Brain microvascular endothelial cell (primary cell): ENCODE measurements around the gene OPALIN.

Experiments
- DNase-seq: peaks from one replicate; pipeline ENCODE4 v3.0.0-alpha.2; 2020
- H3K27ac ChIP-seq: fragments of 250-450 bp; sonication (Bioruptor Pico); 2 replicates; pipeline ENCODE4 v1.5.1; 2020; ENCODE audit warnings: mild to moderate bottlenecking, moderate library complexity
- H3K27me3 ChIP-seq: fragments of 250-450 bp; sonication (Bioruptor Pico); replicated peaks from 2 replicates; pipeline ENCODE4 v1.5.1; 2020; ENCODE audit warnings: mild to moderate bottlenecking
- H3K36me3 ChIP-seq: fragments of 250-450 bp; sonication (Bioruptor Pico); replicated peaks from 2 replicates; pipeline ENCODE4 v1.5.1; 2020; ENCODE audit warnings: mild to moderate bottlenecking
- H3K4me3 ChIP-seq: 2 replicates; pipeline ENCODE4 v1.5.1; 2011; ENCODE audit warnings: low read depth, mild to moderate bottlenecking, control low read depth, low read length, moderate library complexity
- in situ Hi-C: cut with HindIII; loops from 2 replicates; pipeline ENCODE4 v1.10.0; 2017; ENCODE audit warnings: low sequenced_read_pairs, low pct_ligation_motif_present
- TF ChIP-seq, protein P1 (sequence below): IDR thresholded peaks from 2 replicates; pipeline ENCODE4 v1.5.1; 2011; ENCODE audit warnings: low read depth, mild to moderate bottlenecking, moderate library complexity, low read length, control low read depth, inconsistent platforms; ENCODE audit errors: missing control alignments

OPALIN gene, protein sequence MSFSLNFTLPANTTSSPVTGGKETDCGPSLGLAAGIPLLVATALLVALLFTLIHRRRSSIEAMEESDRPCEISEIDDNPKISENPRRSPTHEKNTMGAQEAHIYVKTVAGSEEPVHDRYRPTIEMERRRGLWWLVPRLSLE

DNA sequence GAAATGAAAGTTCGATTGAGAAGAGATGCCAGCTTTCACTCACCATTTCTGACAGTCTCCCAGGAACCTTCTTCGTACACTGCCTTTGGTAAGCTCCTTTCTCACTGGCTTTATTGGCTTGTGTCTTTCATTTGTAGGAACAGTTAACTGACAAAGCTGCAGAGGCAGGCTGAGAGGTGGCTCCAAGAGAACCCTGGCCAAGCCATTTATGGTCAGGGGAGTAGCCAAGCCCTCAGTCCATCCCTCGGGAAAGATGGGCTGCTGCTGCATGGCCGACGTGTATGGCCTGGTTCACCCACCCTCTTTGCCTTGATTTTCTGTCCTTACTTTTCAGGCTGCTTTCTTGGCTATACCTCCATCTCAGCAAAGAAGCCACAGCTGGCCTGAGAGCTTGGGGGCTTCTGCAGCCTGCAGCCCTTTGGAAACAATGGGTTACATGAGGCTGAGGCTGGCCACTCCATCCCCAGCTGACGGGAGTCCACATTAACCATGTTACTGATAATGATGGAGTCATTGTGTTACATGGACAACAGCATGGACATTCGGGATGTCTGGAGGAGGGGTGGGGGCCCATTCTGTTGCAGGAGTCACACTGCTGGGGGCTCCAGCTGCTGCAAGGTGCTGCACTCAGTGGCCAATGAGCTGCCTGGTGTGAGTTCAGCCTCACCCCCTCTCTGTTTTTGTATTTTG, at the start of gene OPALIN:
Gene OPALIN (minus strand): TSS at position 152 of the 690 bp plus-strand sequence. CDS start 106 bp downstream, at position 46.
- no peak within 1 kb of the TSS for H3K4me3 ChIP-seq
- TF ChIP-seq, protein P1, sequence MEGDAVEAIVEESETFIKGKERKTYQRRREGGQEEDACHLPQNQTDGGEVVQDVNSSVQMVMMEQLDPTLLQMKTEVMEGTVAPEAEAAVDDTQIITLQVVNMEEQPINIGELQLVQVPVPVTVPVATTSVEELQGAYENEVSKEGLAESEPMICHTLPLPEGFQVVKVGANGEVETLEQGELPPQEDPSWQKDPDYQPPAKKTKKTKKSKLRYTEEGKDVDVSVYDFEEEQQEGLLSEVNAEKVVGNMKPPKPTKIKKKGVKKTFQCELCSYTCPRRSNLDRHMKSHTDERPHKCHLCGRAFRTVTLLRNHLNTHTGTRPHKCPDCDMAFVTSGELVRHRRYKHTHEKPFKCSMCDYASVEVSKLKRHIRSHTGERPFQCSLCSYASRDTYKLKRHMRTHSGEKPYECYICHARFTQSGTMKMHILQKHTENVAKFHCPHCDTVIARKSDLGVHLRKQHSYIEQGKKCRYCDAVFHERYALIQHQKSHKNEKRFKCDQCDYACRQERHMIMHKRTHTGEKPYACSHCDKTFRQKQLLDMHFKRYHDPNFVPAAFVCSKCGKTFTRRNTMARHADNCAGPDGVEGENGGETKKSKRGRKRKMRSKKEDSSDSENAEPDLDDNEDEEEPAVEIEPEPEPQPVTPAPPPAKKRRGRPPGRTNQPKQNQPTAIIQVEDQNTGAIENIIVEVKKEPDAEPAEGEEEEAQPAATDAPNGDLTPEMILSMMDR, result no peak
- no peak for DNase-seq
- no peaks in the 10 kb centered on the region for H3K36me3 ChIP-seq
- in situ Hi-C loops, result no loop called here
- H3K27ac ChIP-seq, result no peak within 1 kb of the TSS
- no peaks in the 10 kb centered on the region for H3K27me3 ChIP-seq

GRCh38 chr10:96408201-96408600, 49.4 kb upstream of the OPALIN start:
- DNase-seq, result no peak
- Histone ChIP-seq H3K36me3 (no peaks in the 10 kb centered on the region), H3K27ac (no peak overlapping the region), H3K4me3 (no peak overlapping the region), H3K27me3 (no peaks in the 10 kb centered on the region)
- in situ Hi-C loops, result no loop called here
- TF ChIP-seq, protein P1, result no peak

GRCh38 chr10:96407560-96408069, 48.8 kb upstream of the OPALIN start:
- in situ Hi-C loops, result no loop called here
- no peak overlapping the region for H3K27ac ChIP-seq
- no peak for DNase-seq
- TF ChIP-seq, protein P1, result no peak
- H3K27me3 ChIP-seq, result no peaks in the 10 kb centered on the region
- no peaks in the 10 kb centered on the region for H3K36me3 ChIP-seq
- H3K4me3 ChIP-seq, result no peak overlapping the region

DNA sequence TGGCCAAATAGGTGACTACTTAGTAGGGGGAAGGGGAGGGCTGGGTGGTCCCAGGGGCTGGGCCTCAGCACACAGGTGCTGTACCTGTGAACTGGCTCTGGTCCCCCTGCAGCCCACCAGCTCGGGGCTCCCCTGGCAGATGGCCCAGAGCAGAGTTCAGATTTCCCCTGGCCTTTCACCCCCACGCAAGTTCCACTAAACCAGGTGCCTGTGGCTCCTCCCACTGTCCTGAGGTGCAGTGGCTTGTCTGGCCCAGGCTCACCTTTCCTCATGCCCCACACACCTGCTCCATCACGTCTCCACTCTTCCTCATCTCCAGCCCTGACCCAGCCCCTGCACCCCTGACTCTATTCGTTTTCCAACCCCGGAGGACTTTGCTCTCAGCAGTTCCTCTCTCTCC, 47.3 kb upstream of the OPALIN start:
- Histone ChIP-seq H3K4me3 (no peak overlapping the region), H3K27me3 (no peaks in the 10 kb centered on the region), H3K36me3 (no peaks in the 10 kb centered on the region), H3K27ac (no peak overlapping the region)
- in situ Hi-C loops, result no loop called here
- TF ChIP-seq, protein P1, result no peak
- DNase-seq, result no peak

DNA sequence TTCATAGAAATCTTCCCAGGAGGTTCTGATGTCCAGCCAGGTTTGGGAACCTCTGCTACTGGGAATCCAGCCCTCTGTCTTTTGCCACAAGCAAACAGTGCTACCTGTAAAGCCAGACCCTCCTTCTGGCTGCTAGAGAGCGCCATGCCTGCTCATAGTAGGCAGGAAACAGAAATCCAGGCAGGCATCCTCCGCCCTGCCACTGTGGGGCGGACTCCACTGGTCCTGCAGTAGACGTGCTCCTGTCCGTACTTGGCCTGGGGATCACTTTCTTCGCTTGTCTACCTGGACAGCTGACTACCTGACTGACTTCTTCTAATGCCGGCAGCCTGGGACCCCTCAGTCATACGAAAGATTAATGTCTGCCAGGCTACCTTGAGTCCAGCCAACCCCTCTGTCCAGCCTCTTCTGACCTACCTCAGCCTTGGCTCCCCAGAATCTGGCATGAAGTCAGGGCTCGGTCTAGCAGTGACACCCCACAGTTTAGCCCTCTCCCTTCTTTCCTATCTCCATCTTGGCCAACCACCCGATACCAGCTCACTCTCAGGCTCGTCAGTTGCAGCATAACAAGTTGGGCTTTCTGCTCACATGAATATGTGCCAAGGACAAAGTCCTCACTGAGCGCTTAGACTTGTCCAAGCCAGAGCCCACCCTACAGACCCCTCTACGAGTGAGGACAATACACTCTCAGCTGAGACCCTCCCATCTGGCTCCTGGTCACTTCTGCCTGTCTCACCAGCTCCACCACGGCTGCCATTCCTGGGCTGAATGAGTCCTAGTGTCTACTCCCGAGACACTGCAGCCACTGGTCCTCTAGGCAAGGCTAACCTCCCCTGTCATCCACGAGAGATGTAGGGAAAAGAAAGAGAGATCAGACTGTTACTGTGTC, 43.9 kb upstream of the OPALIN start:
- peaks cover 12% of the 10 kb centered on the region for H3K27me3 ChIP-seq
- no peaks in the 10 kb centered on the region for H3K36me3 ChIP-seq
- TF ChIP-seq, protein P1, result no peak
- no peak overlapping the region for H3K27ac ChIP-seq
- in situ Hi-C loops, result no loop called here
- no peak overlapping the region for H3K4me3 ChIP-seq
- DNase-seq, result no peak
